GM12801 (cell line): ENCODE results near the gene DVL1.

ENCODE experiments used
- TF ChIP-seq, protein P1 (sequence below): IDR thresholded peaks from one replicate; pipeline ENCODE4 v1.5.1; 2011; ENCODE audit warnings: control low read depth; ENCODE audit not compliant: insufficient read length; ENCODE audit errors: extremely low read depth

DVL1 gene

DNA sequence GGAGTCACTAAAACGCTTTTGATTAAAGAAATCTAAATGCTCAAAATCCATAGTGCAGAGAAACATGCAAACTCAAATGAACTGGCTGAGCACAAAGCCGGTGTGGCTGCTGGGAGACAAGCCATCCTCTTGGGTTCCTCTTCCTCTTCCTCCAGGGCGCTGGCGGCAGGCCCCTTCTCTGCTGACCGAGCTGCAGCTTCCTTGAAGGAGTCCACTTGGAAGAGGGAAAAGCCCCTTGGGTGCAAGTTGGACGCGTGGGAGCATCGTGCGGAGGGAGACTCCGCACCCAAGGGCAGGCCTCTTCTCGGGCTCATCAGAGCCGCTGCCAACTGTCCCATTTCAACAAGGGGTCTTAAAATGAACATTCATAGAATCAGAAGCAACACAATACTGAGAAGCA lies 42.0 kb upstream of the DVL1 start:
- TF ChIP-seq, protein P1, sequence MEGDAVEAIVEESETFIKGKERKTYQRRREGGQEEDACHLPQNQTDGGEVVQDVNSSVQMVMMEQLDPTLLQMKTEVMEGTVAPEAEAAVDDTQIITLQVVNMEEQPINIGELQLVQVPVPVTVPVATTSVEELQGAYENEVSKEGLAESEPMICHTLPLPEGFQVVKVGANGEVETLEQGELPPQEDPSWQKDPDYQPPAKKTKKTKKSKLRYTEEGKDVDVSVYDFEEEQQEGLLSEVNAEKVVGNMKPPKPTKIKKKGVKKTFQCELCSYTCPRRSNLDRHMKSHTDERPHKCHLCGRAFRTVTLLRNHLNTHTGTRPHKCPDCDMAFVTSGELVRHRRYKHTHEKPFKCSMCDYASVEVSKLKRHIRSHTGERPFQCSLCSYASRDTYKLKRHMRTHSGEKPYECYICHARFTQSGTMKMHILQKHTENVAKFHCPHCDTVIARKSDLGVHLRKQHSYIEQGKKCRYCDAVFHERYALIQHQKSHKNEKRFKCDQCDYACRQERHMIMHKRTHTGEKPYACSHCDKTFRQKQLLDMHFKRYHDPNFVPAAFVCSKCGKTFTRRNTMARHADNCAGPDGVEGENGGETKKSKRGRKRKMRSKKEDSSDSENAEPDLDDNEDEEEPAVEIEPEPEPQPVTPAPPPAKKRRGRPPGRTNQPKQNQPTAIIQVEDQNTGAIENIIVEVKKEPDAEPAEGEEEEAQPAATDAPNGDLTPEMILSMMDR = no peak

DNA sequence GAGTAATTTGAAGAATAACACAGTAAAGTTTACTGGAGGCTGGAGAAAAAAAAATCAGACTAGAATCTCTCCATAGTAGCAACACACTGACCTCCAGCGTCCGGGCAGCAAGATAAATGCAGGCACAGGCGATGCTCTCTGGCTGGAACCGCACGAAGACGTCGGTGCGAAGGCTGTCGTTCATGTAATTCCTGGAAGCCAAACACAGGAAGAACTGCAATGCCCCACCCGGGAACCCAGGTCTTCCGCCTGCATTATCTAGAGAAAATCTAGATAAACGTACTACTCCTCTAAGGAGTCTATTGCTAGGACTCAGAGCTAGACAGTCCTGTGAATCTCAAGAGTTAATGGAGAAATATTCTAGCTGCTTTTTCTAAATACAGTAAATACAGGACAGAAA lies 41.5 kb upstream of the DVL1 start:
- TF ChIP-seq, protein P1 = no peak

DNA sequence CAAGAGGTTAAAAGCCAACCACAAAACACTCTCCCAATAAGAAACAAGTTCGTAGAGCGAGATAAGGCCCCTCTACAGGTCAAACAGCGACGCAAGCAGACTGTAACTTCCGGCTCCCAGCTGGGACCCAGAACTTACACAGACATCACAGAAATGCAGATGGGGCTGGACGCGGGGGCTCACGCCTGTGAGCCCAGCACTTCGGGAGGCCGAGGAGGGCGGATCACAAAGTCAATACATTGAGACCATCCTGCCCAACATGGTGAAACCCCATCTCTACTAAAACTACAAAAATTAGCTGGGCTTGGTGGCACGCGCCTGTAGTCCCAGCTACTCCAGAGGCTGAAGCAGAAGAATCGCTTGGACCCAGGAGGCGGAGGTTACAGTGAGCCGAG lies 38.9 kb upstream of the DVL1 start:
- TF ChIP-seq, protein P1 = no peak

DNA sequence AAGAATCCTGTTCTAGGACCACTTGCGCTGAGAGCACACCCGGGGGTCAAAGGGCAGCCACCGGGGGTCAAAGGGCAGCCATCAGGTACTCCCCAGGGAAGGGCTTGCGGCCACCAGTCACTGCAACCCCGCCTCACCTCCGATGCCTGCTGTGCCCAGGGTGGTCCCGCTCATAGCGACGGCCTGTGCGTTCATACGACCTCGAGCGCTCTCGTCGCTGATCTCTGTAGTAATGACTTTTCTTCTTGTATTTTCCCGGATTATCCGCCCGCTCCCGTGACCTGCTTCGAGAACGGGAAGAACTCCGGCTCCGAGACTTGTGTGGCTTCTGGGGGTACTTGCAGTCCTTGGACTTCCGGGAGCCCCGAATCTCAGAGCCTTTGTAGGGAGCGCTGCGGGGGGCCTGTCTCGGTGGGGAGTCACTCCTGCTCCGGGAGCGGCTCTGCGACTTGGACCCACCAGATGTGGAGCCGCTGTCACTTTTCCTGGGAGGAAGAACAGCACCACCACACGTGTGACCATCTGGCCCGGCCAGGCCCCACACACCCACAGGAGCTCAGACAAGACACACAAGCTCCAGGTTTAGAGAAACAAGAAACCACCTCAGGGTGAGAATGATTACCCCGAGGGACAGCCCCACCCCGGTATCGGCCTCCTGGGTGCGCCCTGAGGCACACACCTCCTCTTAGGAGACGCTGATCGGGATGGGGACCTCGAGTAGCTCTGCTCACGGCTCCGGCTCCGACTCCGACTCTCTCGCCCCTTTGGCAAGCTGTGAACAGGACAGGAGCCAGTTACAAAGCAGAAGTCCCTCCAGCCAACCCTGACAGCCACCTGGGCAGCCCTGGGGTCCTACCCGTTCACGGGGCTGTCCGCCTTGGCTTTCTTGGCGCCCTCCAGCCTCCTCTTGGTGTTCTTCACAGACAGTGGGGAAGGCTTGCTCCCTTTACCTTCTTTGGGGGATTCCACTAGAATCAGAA lies 38.2 kb upstream of the DVL1 start:
- TF ChIP-seq, protein P1 = no peak

DNA sequence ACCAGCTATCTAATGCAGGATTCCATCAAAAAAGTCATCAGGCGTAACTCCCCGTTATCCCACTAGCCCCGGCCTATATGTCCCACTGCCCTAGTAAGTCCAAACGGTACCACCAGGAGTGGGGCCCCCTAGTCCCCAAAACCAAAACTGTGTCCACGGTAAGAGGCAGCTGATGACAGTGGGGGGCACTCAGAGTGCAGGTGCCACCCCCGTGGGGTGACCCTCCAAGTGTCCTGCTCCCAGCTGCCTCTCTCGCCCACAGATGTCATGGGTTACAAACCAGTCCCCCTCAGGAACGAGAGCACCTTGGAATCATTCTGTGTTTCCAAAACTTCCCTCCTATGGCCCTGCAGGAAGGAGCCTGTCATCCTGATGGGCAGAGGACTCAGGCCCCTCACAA lies 36.7 kb upstream of the DVL1 start:
- TF ChIP-seq, protein P1 = no peak

DNA sequence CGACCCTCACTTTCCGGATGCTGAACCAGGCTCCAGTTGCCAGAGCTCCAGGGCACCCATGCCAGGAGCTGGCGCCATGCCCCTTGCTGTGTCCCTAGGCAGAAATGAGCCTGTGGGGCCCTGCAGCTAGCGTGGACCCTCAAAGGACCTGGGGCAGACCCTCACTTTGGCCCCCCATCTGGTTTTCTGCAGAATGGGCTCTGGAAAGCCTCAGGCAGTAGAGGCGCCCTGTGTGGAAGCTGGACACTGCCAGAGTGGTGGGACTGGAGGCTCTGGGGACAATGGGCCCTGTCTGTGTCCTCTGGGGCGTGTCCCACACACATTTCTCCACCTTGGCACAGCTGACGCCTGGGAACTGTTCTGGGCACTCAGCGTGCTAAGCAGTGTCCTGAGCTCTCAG lies 32.1 kb upstream of the DVL1 start:
- TF ChIP-seq, protein P1 = no peak

DNA sequence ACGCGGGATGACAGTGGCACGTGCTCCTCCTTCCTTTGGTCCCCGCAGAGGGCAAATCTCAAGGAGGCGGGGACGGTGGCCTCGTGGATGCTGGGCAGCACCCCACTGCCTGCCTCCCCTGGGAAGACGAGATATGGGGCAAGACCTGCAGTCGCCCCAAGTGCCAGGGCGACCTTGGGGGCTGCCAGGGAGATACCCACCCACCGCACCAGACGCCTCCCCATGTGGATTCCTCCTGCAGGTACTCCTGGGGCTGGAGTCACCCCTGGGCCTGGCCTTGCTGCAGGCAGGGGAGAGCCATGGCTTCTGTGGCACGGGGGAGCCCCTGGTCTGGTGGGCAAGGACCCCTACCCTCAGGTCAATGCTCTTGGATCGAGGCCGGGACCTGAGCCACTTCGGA lies 31.6 kb upstream of the DVL1 start:
- TF ChIP-seq, protein P1 = no peak
